Liver (tissue), 9 donors: ENCODE results near the gene DOC2B. TPM values are rescaled to one million over a fixed set of nuclear protein-coding genes. Genes with fewer than 3 reads are reported as not detected.
"Not testable (repeated sequence)": the region's sequence is repeated elsewhere in the genome, so short reads cannot be mapped to it uniquely, and the experiment has no call there.

Source experiments
- DNase-seq: peaks from one replicate; pipeline ENCODE4 v3.0.0-alpha.2; 2017; ENCODE audit warnings: low spot score
- H3K27ac ChIP-seq, 2 donors: one replicate each; pipeline ENCODE4 v1.7.0; 2013; ENCODE audit warnings: inconsistent platforms in 2 of 2, low read length in 2 of 2, control low read depth in 1 of 2, low read depth in 1 of 2, mild to moderate bottlenecking in 1 of 2
- H3K27me3 ChIP-seq, 4 donors: one replicate each; pipeline versions ENCODE4 v1.6.1 to v1.7.0; 2013; ENCODE audit warnings: low read length in 3 of 4, inconsistent platforms in 1 of 4, mild to moderate bottlenecking in 1 of 4, moderate library complexity in 1 of 4; ENCODE audit not compliant: control insufficient read depth in 4 of 4, insufficient read depth in 4 of 4
- H3K36me3 ChIP-seq, 4 donors: one replicate each; pipeline versions ENCODE4 v1.6.1 to v1.7.0; 2013; ENCODE audit warnings: low read length in 3 of 4, mild to moderate bottlenecking in 3 of 4, low read depth in 1 of 4, moderate library complexity in 1 of 4; ENCODE audit not compliant: control insufficient read depth in 4 of 4, insufficient read depth in 3 of 4
- H3K4me1 ChIP-seq, 4 donors: one replicate each; pipeline versions ENCODE4 v1.6.1 to v1.7.0; 2013; ENCODE audit warnings: low read length in 3 of 4, mild to moderate bottlenecking in 3 of 4, moderate library complexity in 1 of 4; ENCODE audit not compliant: control insufficient read depth in 4 of 4, insufficient read depth in 4 of 4
- H3K4me3 ChIP-seq, 3 donors: one replicate each; pipeline versions ENCODE4 v1.6.1 to v1.7.0; 2013; ENCODE audit warnings: low read length in 3 of 3, control low read depth in 1 of 3, low read depth in 1 of 3, mild to moderate bottlenecking in 1 of 3
- H3K9ac ChIP-seq, 2 donors: one replicate each; pipeline ENCODE4 v1.7.0; 2013; ENCODE audit warnings: low read length in 2 of 2, mild to moderate bottlenecking in 2 of 2, moderate library complexity in 2 of 2, control low read depth in 1 of 2, low read depth in 1 of 2
- H3K9me3 ChIP-seq, 4 donors: one replicate each; pipeline versions ENCODE4 v1.6.1 to v1.7.0; 2013; ENCODE audit warnings: low read length in 3 of 4; ENCODE audit not compliant: control insufficient read depth in 4 of 4
- ATF3 ChIP-seq: IDR thresholded peaks from 2 replicates; pipeline ENCODE4 v1.6.1; 2016; ENCODE audit warnings: antibody characterized with exemption
- EGR1 ChIP-seq, 2 donors: IDR thresholded peaks; 2 replicates each; pipeline ENCODE4 v1.6.1; 2016 to 2018; ENCODE audit warnings: antibody characterized with exemption in 2 of 2, low read depth in 2 of 2
- FOXA1 ChIP-seq: IDR thresholded peaks from 2 replicates; pipeline ENCODE4 v1.6.1; 2016; ENCODE audit warnings: antibody characterized with exemption
- FOXA2 ChIP-seq: IDR thresholded peaks from 2 replicates; pipeline ENCODE4 v1.6.1; 2016; ENCODE audit warnings: antibody characterized with exemption
- GABPA ChIP-seq, 2 donors: IDR thresholded peaks in 1 of 2; conservative IDR thresholded peaks in 1 of 2; 2 replicates each; pipeline ENCODE4 v1.6.1; 2016; ENCODE audit warnings: antibody characterized with exemption in 2 of 2, mild to moderate bottlenecking in 1 of 2, moderate library complexity in 1 of 2
- HNF4A ChIP-seq, 2 donors: conservative IDR thresholded peaks; 2 replicates each; pipeline ENCODE4 v1.6.1; 2016; ENCODE audit warnings: antibody characterized with exemption in 2 of 2, mild to moderate bottlenecking in 2 of 2
- HNF4G ChIP-seq: IDR thresholded peaks from 2 replicates; pipeline ENCODE4 v1.6.1; 2016; ENCODE audit warnings: antibody characterized with exemption
- JUND ChIP-seq, 2 donors: IDR thresholded peaks; 2 replicates each; pipeline ENCODE4 v1.6.1; 2016; ENCODE audit warnings: antibody characterized with exemption in 2 of 2
- MAX ChIP-seq: IDR thresholded peaks from 2 replicates; pipeline ENCODE4 v1.6.1; 2016; ENCODE audit warnings: antibody characterized with exemption
- NR2F2 ChIP-seq: IDR thresholded peaks from 2 replicates; pipeline ENCODE4 v1.6.1; 2016; ENCODE audit warnings: antibody characterized with exemption
- RAD21 ChIP-seq, 2 donors: IDR thresholded peaks; 2 replicates each; pipeline ENCODE4 v1.6.1; 2016; ENCODE audit warnings: antibody characterized with exemption in 2 of 2, mild to moderate bottlenecking in 2 of 2
- RXRA ChIP-seq, 2 donors: IDR thresholded peaks; 2 replicates each; pipeline ENCODE4 v1.6.1; 2017 to 2018; ENCODE audit warnings: antibody characterized with exemption in 2 of 2, mild to moderate bottlenecking in 1 of 2
- SP1 ChIP-seq: IDR thresholded peaks from 2 replicates; pipeline ENCODE4 v1.6.1; 2018; ENCODE audit warnings: antibody characterized with exemption, mild to moderate bottlenecking
- TAF1 ChIP-seq: conservative IDR thresholded peaks from 2 replicates; pipeline ENCODE4 v1.6.1; 2016; ENCODE audit warnings: antibody characterized with exemption, mild to moderate bottlenecking
- YY1 ChIP-seq: IDR thresholded peaks from 2 replicates; pipeline ENCODE4 v1.6.1; 2016; ENCODE audit warnings: antibody characterized with exemption, mild to moderate bottlenecking
- WGBS: extraction: QIAGEN DNeasy Blood & Tissue Kit; methylation state at CpG from one replicate; pipeline ENCODE4 v1.1.7; 2013; 5-methylcytosine and 5-hydroxymethylcytosine counted together
- polyA plus RNA-seq, 2 donors: library from polyadenylated mRNA; stranded (reverse) in 1 of 2; unstranded in 1 of 2; fragments of 200-250 nt in 1 of 2; fragments of >200 nt in 1 of 2; fragmentation: Nextera tagmentation in 1 of 2; extraction: Ambion mirVana in 1 of 2; gene quantifications; one replicate each; pipeline versions ENCODE4 v1.2.1 to v1.2.3, GENCODE V29; 2013 to 2015
- total RNA-seq, 2 donors: library from RNA; depleted of rRNA; stranded (reverse); fragments of >200 nt; gene quantifications; one replicate each; pipeline ENCODE4 v1.2.3, GENCODE V29; 2014
- TF ChIP-seq, protein P1 (sequence below): IDR thresholded peaks from 2 replicates; pipeline ENCODE4 v1.6.1; 2016; ENCODE audit warnings: antibody characterized with exemption, mild to moderate bottlenecking
- TF ChIP-seq, protein P2 (sequence below): fragments of 150-350 bp; IDR thresholded peaks from 2 replicates; pipeline ENCODE4 v1.5.1; 2017; ENCODE audit warnings: improper control_type of control experiment, low read depth, low read length; ENCODE audit not compliant: missing input control
- TF ChIP-seq, protein P3 (sequence below): IDR thresholded peaks from 2 replicates; pipeline ENCODE4 v1.6.1; 2016; ENCODE audit warnings: antibody characterized with exemption
- donor health status: healthy.
- donor health status: healthy.
- donor health status: healthy.
- donor health status: healthy.
- donor health status: healthy.

DOC2B gene
- total and polyA plus RNA-seq, 4 donors: 0.08 to 1.0 (median 0.61) TPM

GRCh38 chr17:206941-207560 lies 25.6 kb upstream of the DOC2B start:
- Histone ChIP-seq H3K4me3 (no peak overlapping the region), H3K27ac (no peak overlapping the region), H3K36me3 (peaks cover 0 to 8% (median 1%) of the 10 kb centered on the region in 4 donors), H3K4me1 (no peaks in the 10 kb centered on the region), H3K27me3 (no peaks in the 10 kb centered on the region), H3K9me3 (no peaks in the 10 kb centered on the region), H3K9ac (no peak overlapping the region)
- DNase-seq: no peak
- 79% methylated on average over 37 of the region's 37 CpGs for WGBS
- TF ChIP-seq MAX: no peak
- TF ChIP-seq FOXA2: no peak
- TF ChIP-seq RXRA (IDR thresholded peaks at IDR 0.05): no peak
- TF ChIP-seq GABPA (IDR thresholded peaks at IDR 0.05 in 1 of 2, conservative IDR thresholded peaks at IDR 0.05 in 1 of 2): no peak
- no peak for TF ChIP-seq HNF4G
- TF ChIP-seq, protein P1, sequence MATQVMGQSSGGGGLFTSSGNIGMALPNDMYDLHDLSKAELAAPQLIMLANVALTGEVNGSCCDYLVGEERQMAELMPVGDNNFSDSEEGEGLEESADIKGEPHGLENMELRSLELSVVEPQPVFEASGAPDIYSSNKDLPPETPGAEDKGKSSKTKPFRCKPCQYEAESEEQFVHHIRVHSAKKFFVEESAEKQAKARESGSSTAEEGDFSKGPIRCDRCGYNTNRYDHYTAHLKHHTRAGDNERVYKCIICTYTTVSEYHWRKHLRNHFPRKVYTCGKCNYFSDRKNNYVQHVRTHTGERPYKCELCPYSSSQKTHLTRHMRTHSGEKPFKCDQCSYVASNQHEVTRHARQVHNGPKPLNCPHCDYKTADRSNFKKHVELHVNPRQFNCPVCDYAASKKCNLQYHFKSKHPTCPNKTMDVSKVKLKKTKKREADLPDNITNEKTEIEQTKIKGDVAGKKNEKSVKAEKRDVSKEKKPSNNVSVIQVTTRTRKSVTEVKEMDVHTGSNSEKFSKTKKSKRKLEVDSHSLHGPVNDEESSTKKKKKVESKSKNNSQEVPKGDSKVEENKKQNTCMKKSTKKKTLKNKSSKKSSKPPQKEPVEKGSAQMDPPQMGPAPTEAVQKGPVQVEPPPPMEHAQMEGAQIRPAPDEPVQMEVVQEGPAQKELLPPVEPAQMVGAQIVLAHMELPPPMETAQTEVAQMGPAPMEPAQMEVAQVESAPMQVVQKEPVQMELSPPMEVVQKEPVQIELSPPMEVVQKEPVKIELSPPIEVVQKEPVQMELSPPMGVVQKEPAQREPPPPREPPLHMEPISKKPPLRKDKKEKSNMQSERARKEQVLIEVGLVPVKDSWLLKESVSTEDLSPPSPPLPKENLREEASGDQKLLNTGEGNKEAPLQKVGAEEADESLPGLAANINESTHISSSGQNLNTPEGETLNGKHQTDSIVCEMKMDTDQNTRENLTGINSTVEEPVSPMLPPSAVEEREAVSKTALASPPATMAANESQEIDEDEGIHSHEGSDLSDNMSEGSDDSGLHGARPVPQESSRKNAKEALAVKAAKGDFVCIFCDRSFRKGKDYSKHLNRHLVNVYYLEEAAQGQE: no peak
- TF ChIP-seq, protein P2, sequence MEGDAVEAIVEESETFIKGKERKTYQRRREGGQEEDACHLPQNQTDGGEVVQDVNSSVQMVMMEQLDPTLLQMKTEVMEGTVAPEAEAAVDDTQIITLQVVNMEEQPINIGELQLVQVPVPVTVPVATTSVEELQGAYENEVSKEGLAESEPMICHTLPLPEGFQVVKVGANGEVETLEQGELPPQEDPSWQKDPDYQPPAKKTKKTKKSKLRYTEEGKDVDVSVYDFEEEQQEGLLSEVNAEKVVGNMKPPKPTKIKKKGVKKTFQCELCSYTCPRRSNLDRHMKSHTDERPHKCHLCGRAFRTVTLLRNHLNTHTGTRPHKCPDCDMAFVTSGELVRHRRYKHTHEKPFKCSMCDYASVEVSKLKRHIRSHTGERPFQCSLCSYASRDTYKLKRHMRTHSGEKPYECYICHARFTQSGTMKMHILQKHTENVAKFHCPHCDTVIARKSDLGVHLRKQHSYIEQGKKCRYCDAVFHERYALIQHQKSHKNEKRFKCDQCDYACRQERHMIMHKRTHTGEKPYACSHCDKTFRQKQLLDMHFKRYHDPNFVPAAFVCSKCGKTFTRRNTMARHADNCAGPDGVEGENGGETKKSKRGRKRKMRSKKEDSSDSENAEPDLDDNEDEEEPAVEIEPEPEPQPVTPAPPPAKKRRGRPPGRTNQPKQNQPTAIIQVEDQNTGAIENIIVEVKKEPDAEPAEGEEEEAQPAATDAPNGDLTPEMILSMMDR: no peak
- no peak for TF ChIP-seq EGR1 (IDR thresholded peaks at IDR 0.05; ENCODE audit: low read depth in 2 of 2)
- no peak for TF ChIP-seq RAD21 (IDR thresholded peaks at IDR 0.05)
- no peak for TF ChIP-seq JUND (IDR thresholded peaks at IDR 0.05)
- TF ChIP-seq SP1: no peak
- TF ChIP-seq, protein P3, sequence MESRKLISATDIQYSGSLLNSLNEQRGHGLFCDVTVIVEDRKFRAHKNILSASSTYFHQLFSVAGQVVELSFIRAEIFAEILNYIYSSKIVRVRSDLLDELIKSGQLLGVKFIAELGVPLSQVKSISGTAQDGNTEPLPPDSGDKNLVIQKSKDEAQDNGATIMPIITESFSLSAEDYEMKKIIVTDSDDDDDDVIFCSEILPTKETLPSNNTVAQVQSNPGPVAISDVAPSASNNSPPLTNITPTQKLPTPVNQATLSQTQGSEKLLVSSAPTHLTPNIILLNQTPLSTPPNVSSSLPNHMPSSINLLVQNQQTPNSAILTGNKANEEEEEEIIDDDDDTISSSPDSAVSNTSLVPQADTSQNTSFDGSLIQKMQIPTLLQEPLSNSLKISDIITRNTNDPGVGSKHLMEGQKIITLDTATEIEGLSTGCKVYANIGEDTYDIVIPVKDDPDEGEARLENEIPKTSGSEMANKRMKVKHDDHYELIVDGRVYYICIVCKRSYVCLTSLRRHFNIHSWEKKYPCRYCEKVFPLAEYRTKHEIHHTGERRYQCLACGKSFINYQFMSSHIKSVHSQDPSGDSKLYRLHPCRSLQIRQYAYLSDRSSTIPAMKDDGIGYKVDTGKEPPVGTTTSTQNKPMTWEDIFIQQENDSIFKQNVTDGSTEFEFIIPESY: no peak
- TF ChIP-seq YY1: no peak
- TF ChIP-seq TAF1: no peak
- TF ChIP-seq FOXA1: no peak
- no peak for TF ChIP-seq ATF3
- no peak for TF ChIP-seq NR2F2
- TF ChIP-seq HNF4A (conservative IDR thresholded peaks at IDR 0.05): no peak

DNA sequence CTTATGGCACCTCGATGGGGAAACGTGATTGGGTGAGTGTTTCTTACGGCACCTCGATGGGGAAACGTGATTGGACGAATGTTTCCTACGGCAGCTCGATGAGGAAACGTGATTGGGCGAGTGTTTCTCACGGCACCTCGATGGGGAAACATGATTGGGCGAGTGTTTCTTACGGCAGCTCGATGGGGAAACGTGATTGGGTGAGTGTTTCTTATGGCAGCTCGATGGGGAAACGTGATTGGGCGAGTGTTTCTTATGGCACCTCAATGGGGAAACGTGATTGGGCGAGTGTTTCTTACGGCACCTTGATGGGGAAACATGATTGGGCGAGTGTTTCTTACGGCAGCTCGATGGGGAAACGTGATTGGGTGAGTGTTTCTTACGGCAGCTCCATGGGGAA lies 25.0 kb upstream of the DOC2B start:
- H3K9ac ChIP-seq, DNase-seq, H3K4me1 ChIP-seq, H3K27me3 ChIP-seq, H3K27ac ChIP-seq, H3K9me3 ChIP-seq, H3K4me3 ChIP-seq, H3K36me3 ChIP-seq: not testable (repeated sequence)
- 95% methylated on average over 27 of the region's 27 CpGs for WGBS
